GM20431 (cell line): ENCODE data around the gene DEPDC5.

Source experiments
- in situ Hi-C: fragments of 300-500 bp; cut with MseI, MboI; formaldehyde crosslinking; loops from one replicate; pipeline ENCODE4 v1.15.0; 2020; ENCODE audit warnings: low sequenced_read_pairs; ENCODE audit not compliant: unreplicated experiment

The DEPDC5 gene

DNA sequence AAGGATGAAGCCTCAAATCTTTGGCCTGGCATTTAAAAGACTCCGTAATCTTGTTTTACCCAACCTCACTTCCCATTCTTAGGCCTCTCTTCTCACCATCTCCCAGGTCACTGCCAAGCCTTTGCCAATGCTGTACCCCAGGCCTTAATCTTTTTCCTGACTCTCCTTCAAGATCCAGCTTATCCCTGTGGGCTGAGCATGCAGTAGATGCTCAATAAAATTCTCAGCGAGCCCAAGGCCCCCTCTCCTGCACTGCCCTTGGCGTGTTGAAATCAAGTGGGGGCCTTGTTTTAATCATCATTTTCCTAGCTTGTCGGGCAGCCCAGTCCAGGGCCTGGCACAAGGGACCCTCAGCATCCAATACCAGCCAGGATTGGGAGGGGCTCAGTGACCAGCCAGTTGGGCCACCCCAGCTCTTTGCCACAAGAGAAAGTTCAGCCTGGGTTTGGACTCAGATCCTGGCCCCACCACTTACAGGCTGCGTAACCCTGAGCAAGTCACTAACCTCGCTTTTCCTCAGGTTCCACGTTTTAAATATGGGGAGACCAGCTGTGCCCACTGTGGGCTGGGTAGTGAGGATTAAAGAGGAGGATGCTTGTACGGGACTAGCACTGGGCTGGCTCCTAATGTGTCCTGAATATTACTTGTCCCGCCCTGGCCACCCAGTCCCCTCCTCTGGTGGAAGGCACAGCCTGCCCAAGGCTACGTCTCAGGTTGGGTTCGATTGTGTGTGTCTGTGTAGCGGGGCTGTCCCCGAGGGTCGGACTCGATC lies 189.6 kb downstream of the DEPDC5 start:
- in situ Hi-C loops, result no loop called here

DNA sequence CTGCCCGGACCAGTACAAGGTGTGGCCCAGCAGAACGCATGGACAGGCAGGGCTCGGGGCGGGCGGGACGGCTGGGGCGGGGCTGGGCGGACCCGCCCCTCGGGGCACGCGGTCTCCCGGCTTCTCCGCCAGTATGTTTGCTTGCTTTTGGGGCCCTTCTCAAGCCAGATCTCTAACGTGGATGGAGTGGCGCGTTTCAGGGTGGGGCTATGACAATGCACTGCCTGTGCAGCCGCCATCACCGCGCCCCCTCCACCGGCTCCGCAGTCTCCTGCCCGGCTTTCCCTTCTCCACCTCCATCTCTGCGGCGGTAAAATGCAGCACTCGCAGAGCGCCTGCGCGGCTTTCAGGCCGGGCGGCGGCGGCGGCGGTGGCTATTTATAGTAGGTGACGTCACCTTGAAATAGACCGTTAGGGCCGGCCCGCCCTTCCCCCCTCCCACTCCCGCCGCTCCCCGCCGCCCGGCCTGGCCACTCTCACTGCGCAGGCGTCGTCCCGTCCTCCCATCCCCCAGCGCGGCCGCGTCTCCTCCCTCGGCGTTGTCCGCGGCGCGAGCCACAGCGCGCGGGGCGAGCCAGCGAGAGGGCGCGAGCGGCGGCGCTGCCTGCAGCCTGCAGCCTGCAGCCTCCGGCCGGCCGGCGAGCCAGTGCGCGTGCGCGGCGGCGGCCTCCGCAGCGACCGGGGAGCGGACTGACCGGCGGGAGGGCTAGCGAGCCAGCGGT lies 190.3 kb downstream of the DEPDC5 start, which contains the start of gene YWHAH:
Gene YWHAH, plus strand, starts transcription at position 558 of the 722 bp plus-strand sequence. CDS start 199 bp downstream, outside the sequence.
- in situ Hi-C loops, result no loop called here

- in situ Hi-C loops, result no loop called here
These were observed 191.1 kb downstream of the DEPDC5 start for GRCh38 chr22:31944700-31945442.

DNA sequence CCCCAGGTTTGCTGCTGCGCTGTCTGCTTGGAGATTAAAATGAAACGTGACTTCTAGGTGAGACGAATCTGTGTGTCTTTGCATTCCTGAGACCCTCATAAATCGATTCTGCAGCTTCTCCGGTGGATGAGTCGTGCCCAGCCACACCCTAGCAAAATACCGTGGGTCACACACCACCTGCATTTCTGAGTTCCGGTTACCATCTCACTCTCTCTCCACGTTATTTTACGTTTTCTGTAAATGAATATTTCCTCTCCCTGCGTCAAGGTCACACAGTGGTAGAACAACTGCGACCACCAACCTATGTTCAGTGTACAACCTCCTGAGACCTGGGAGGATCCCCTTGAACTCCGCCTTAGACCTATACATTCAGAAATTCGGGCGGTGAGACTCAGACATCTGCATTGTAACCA lies 191.6 kb downstream of the DEPDC5 start:
- in situ Hi-C loops, result no loop called here

DNA sequence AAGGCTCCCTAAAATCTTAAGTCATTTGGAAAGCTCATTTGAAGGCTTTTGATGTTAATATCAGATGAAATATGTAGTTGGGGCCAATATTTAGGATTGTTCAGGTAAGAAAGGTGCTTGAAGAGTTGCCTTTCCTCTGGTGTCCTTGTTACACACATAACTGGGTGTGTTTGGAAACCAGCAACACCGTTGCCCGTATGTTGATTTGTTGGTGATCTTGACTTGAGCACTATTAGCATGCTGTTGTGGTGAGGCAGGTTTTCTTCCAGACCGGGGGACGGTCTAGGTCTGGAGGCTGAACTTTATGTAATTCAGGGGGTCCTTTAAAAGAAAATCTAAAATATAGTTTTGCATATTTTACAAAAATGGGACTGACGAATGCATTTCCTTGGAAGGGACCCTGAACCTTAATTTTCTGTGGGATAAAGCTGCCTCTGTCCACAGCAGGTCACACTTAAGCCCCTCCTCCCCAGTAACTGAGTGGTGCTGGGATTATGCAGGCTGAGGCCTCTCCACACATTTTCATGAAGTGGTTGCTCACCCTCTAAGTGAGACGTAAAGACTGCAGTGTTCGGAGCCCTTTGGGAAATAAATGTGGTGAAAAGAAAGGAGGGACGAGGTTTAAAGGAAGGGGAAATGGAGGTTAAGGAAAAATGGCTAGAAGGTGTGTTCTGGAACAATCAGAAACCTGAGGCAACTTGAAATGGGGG lies 192.3 kb downstream of the DEPDC5 start:
- in situ Hi-C loops, result no loop called here

- in situ Hi-C loops, result no loop called here
These were observed 193.5 kb downstream of the DEPDC5 start for GRCh38 chr22:31947296-31947695.

- in situ Hi-C loops, result no loop called here
These were observed 194.2 kb downstream of the DEPDC5 start for GRCh38 chr22:31948002-31948401.

DNA sequence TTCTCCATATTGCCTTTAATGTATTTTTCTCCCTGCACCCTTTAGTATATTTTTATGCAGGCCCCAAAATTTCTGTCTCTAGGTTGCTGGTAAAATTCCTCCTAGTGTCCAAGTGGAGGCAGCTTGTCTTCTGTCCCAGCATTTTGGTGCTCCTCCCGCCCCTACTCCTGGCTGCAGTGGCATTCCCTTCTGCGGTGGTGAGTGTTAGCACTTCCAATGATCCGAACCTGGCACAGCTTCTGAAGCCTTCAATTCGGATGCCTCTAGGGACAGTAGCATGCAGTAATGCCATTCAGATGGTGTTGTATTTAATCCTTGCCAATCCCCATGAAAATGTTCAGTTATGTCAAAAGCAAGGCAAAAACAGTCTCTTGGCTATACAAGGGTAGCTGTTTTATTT lies 196.4 kb downstream of the DEPDC5 start:
- in situ Hi-C loops, result loop anchor here (25.0 kb wide), 1 partner anchor 288 kb away; the partner anchor contains the start of gene PISD

DNA sequence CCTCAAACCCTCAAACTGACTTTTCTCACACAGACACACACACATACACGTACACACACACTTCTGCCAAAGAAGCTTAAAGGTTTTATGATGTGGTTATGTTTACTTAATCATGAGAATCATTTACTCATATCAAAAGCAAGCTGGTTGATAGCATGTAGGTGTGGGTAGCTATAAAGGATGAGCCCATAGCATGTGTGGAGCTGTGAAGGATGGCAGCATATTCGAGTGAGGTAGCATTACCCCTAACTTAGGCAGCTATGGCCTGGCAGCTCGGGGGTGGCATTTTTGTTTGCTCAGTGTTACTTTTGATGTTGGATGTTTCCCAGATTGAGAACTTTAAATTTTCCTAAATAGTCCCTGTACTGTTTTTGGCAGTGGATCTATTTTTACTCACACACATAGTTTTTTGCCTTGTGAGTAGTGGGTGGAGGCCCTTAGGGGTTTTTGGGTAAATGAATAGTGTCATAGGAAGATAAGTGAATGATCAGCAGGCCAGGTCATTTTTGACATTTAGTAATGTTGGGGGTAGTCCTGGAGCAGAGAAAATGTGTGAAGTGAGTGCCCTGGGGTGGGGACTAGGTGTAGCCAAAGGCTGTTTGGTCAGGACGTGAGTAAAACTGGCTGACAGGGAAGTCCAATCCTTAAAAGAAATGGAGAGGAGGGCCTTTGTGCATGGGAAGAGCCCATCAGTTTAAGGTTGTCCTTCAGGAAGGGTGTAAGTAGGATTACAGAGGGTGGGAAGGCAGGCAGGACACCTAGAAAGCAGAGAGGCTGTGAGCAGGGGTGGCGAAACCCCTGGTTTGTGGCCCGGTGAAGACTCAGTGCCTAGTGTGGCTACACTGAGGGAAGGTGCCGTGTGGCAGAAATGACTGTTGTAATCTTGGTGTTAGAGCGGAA lies 197.6 kb downstream of the DEPDC5 start:
- in situ Hi-C loops, result loop anchor here (25.0 kb wide), 1 partner anchor 289 kb away; the partner anchor contains the start of gene PISD

DNA sequence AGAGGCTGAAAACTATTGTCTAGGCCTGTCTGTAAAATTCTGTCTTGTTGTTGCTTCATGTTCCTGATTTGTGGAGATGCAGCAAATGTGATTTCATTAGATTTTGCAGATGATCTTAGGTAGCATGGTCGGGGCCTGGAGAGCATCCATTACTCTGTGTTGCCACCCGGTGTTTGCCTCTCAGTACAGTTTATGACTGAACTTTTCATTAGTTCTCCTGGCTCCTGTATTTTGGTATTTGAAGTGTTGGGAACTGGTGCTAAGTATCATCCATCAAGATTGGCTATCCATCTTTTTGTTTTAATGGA lies 198.2 kb downstream of the DEPDC5 start:
- in situ Hi-C loops, result loop anchor here (25.0 kb wide), 1 partner anchor 290 kb away; the partner anchor contains the start of gene PISD

- in situ Hi-C loops, result loop anchor here (25.0 kb wide), 1 partner anchor 290 kb away; the partner anchor contains the start of gene PISD
These were observed 198.7 kb downstream of the DEPDC5 start for GRCh38 chr22:31952472-31952871.

GRCh38 chr22:31953261-31953660 lies 199.4 kb downstream of the DEPDC5 start:
- in situ Hi-C loops, result loop anchor here (25.0 kb wide), 1 partner anchor 291 kb away; the partner anchor contains the start of gene PISD

DNA sequence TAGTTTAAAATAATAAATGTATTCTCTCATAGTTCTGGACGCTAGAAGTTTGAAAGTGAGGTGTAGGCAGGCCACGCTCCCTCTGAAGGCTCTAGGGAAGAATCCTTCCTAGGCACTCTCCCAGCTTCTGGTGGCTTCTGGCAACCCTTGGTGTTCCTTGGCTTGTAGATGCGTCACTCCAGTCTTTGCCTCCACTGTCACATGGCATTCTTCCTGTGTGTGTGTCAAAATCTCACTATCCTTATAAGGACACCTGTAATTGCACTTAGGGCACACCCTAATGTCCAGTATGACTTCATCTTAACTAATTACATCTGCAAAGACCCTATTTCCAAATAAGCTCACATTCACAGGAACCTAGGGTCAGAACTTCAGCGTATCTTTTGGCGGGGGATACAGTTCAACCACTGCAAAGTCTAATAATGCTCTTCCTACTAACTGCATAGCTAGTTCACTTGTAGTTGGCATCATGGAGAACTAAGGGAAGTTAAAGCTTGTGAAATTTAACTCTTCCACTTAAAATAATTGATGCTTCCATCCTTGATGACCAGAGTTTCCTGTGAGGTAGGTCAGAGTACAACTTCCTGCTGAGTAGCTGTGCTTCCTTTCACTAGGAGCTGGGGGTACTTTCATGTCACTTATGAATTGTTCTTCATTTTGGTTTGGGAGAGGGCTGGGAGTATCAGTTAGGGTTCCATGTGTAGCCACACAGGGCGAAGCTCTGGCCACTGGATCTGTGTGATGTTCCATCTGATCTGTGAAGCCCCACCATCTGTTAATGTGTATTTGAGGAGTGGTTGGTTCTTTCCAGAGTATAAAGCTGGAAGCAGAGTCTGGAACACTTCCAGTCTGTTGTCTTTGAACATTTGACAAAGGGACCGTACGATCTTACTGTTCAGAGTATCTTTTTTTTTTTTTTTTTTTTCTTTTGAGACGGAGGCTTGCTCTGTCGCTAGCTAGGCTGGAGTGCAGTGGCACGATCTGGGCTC lies 201.0 kb downstream of the DEPDC5 start:
- in situ Hi-C loops, result loop anchor here (25.0 kb wide), 1 partner anchor 293 kb away; the partner anchor contains the start of gene PISD

GRCh38 chr22:31956360-31956759 lies 202.5 kb downstream of the DEPDC5 start:
- in situ Hi-C loops, result loop anchor here (25.0 kb wide), 1 partner anchor 294 kb away; the partner anchor contains the start of gene PISD
